Measurements from ENCODE around the gene BLM.
"Not testable (repeated sequence)": the region's sequence is repeated elsewhere in the genome, so short reads cannot be mapped to it uniquely, and the experiment has no call there.

BLM gene

DNA sequence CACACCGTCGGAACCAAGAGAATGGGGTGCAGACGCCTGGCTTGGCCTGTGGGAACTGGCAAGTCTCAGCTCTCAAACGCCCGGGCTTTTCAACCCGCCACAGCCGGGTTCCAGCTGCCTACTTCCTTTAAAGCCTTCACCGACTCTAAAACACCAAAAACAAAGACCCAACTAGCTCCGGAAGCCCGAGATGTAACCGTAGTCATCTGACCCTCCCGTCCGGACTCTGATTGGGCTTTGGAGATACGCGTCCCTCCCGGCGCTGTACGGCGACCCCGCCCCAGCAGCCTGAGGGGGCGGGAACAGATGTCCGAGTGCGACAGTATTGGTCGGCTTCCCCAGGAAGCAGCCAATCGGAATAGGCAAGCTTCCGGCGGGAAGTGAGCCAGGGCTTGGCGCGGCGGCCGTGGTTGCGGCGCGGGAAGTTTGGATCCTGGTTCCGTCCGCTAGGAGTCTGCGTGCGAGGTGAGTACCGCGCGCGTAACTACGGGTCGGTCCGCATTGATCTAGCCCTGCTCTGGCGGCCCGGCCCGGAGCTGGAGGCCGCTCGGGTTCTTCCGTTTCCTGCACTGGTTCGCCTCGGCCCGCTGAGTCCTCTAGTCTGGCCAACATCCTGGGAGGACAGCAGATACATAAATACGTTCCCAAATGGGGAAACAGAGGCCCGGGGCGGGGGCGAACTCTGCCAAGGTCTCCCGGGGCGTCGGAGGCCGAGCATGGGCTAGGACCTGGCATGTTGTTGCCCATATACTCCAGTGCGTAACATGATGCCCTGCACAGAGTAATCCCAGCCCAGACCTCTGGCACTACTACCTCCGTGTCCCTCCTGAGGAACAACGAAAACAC is at the start of gene BLM:
BLM (plus strand) TSS at position 371 of the 846 bp plus-strand sequence. CDS start 30,047 bp downstream, outside the sequence.
- peak; percentile 90 for DNase-seq (ENCODE audit: low read depth)

GRCh38 chr15:90667755-90668345 is 49.3 kb upstream of the BLM start:
- DNase-seq (ENCODE audit: low read depth), result not testable (repeated sequence)

- not testable (repeated sequence) for DNase-seq (ENCODE audit: low read depth)
These were observed 46.5 kb upstream of the BLM start for GRCh38 chr15:90670631-90671030.

DNA sequence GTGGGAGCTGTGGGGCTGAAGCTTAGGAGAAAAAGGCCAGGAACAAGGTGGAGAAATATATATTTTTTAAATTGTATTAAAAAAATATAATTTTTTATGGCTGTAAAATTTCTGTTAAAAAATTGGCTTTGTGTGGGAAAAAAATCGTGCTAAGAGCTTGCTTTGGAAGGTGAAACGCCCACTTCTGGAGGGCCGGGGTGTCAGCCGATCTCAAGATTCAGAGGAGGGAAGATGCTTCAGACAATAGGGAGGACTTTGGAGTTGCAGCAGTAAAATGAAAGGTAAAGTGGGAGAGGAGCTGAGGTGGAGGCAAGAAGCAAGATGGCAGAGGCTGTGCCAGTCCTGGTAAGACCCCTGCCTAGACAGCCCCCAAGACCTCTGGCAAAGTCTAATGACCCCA is 45.9 kb upstream of the BLM start:
- no peak for DNase-seq (ENCODE audit: low read depth)

- not testable (repeated sequence) for DNase-seq (ENCODE audit: low read depth)
These were observed 43.8 kb upstream of the BLM start for GRCh38 chr15:90673357-90673756.

DNA sequence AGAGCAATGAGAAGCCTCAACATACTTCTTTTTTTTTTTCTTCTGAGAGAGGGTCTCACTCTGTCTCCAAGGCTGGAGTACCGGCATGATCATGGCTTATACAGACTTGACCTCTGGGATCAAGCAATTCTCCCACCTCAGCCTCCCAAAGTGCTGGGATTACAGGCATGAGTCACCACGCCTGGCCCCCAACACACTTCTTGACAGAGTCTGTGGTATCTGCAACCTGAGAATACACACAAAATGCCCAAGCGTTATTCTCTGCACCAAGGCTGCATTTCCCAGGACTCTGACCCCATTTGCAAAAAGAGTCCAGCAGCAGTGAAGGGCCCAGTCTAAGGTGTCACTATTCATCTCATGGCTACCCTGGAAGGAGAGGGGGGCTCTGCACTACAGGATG is 42.7 kb upstream of the BLM start:
- no peak for DNase-seq (ENCODE audit: low read depth)

DNA sequence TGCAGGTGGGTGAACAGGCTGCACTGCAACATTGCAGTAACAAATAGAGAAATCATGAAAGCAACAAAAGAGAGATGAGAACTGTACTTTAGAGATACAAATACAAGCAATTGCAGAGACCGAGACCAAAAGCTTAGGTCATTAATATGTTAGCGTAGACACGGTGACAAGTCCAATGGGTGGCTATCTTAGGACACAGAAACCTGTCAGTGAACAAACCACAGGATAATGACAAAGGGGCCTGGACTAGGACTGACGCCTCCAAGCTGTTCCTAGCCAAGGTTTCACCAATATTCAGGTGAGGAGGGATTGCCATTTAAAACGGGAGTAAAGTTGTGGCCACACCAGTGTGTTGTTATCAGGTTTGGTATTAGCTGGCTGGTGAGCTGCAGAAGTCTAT is 41.7 kb upstream of the BLM start:
- no peak for DNase-seq (ENCODE audit: low read depth)

DNA sequence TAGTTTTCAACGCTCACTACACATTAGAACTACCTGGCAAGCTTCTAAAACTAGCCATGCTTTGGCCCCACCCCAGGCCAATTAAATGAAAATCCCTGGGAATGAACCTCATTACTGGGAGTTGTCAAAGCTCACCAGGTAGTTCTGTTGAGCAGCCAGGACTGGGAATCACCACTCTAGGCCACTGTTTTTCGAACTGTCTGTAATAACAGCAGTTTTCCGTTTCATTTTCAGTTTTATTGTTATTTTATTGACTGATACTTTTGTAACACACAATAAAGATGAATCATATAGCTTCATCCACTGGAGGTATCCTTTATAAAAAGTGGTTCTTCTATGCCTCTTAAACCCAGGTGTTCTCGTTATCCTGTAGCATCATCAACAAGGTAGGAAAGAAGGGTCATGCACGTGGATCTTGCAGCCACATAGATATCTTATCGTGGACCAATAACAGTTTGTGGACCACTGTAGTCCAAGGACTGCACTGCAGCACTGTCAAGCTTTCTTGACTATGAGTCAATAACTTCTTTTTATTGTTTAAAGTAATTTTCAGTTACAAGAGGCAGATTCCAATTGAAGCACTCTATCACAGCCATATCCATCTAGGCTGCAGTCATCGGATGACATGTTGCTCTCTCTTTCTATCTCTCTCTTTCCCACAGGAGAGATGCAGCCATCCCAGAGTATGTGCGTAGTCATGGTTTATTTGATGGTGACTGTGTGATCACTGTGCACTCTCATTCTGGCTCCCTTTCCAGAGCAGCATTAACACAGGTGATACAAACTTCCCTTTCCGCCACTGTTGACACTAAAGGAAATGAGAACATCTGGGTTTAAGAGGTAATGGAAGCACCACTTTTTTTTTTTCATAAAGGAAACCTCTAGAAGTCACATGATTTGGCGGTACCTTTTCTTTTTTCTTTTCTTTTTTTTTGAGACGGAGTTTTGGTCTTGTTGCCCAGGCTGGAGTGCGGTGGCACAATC is 39.0 kb upstream of the BLM start:
- no peak for DNase-seq (ENCODE audit: low read depth)

- no peak for DNase-seq (ENCODE audit: low read depth)
These were observed 37.2 kb upstream of the BLM start for GRCh38 chr15:90679959-90680358.

DNA sequence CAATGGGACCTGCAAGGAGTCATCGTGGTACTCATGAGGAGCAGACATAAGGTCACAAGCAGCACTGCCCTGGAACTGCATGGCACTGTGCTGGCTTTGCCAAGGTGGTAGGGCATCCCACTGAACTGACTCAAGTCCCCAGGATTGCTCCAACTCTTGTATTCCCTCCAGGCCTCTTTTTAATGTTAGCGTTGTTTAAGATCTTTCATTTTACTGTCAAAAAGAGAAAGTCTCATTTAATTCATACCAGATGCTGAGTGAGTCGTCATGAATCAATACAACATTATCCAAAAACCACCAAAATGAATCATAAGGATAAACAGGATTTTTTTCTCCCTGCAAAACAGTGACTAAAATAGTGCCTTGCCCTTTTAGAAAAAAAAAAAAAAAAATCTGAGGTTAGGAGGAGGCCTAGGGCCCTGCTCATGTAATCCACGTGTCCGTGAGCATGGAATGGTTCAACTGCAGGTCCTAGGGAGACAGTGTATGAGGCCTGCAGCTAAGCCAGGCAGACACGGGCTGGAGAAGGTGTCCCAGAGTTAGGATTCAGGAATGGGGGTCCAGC is 36.7 kb upstream of the BLM start:
- no peak for DNase-seq (ENCODE audit: low read depth)

DNA sequence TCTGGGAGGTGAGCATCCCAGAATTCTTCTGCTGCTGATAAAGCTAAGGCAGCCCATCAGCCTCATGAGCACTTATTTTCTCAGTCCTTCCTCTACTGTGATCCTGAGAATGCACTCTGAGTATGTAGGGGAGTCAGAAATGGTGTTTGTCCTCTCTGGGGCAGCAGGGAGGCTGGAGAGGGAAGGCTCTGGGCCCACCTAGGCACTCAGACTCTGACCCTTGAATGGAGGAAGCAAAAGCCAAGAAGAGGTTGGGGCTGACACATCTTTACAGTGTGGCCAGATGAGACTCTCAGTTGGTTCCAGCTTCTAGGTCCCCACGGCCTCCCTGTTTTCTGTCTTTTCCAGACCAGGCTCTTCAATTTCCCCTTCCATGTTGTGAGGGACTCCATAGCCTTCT is 36.1 kb upstream of the BLM start:
- no peak for DNase-seq (ENCODE audit: low read depth)

DNA sequence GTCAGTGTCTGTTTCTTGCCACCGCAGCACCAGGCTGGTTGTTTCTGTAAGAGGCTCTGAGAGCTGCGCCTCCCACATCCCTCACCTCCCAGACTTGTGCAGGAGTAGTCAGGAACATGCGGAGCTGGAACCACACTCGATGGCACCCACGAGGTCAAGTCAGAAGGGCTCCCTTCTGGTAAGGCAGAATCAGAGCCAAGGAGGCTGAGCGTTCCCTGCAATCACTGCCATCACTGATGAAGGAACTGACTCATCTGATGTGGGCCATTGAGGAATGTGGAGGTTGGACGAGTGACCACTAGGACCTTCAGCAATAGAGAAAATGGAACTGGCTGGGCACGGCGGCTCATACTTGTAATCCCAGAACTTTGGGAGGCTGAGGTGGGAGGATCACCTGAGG is 35.7 kb upstream of the BLM start:
- no peak for DNase-seq (ENCODE audit: low read depth)

DNA sequence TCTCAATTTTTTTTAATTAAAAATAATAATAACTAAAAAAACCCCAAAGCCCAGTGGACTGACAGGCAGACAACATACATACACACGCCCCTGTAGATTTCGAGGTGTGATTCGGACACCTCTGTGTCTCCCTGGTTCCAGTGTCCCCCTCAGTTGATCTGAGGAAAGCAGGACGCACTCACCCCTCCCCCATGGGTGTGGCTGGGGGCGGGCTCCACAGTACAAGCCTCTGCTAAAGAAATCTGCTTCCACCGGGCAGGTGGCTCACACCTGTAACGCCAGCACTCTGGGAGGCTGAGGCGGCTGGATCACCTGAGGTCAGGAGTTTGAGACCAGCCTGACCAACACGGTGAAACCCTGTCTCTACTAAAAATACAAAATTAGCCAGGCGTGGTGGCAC is 33.8 kb upstream of the BLM start:
- DNase-seq (ENCODE audit: low read depth), result no peak

- DNase-seq (ENCODE audit: low read depth), result no peak
These were observed 33.3 kb upstream of the BLM start for GRCh38 chr15:90683876-90684275.

- DNase-seq (ENCODE audit: low read depth), result no peak
These were observed 32.9 kb upstream of the BLM start for GRCh38 chr15:90684281-90684680.

- DNase-seq (ENCODE audit: low read depth), result no peak
These were observed 31.3 kb upstream of the BLM start for GRCh38 chr15:90685591-90686434.

DNA sequence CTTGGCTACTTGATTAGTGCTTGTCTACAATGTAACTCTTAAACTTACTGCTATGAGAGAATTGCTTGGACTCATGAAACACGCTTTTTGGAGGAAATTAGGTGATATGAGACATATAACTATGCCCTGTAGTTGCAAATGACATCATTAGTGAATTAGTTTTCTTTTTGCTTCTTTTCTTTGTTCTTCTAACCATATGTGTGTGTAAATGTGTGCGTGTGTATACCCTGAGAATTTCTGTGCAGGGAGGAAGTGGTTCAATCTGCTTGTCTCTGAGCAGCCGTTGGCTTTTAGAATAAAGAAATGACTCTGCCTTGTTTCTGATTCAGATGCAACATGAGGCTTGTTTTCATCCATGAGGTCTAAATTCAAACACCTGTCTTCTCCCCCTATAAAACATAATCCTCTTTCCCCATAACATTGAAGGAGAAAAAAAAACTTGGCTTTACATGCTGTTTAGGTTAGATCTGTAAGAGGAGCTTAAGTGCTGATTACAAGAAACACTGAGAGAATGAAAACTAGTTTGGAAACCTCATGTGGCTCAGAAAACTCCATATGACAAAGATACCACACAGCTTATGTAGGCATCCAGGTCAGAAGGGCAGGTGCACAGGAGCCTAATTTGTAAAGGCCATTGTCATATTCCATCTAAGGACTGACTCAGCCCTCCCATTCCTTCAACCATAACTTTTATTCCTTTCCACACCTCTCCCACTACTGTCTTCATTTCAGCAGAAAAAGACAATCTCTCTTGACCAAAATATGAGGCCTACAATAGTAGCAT is 30.5 kb upstream of the BLM start:
- no peak for DNase-seq (ENCODE audit: low read depth)

GRCh38 chr15:90689326-90689961 is 27.7 kb upstream of the BLM start:
- not testable (repeated sequence) for DNase-seq (ENCODE audit: low read depth)

- DNase-seq (ENCODE audit: low read depth), result no peak
These were observed 26.6 kb upstream of the BLM start for GRCh38 chr15:90690585-90690984.

- no peak for DNase-seq (ENCODE audit: low read depth)
These were observed 25.8 kb upstream of the BLM start for GRCh38 chr15:90691369-90691768.
